NCI-H2029 (cell line): Measurements from ENCODE around the gene SCARF1.
A peak's percentile ranks its signal among the peaks of the same experiment; 100 is the strongest.

ENCODE experiments used
- DNase-seq: peaks from one replicate; lab custom pipeline; 2025; lab: John Stamatoyannopoulos, UW

The SCARF1 gene

DNA sequence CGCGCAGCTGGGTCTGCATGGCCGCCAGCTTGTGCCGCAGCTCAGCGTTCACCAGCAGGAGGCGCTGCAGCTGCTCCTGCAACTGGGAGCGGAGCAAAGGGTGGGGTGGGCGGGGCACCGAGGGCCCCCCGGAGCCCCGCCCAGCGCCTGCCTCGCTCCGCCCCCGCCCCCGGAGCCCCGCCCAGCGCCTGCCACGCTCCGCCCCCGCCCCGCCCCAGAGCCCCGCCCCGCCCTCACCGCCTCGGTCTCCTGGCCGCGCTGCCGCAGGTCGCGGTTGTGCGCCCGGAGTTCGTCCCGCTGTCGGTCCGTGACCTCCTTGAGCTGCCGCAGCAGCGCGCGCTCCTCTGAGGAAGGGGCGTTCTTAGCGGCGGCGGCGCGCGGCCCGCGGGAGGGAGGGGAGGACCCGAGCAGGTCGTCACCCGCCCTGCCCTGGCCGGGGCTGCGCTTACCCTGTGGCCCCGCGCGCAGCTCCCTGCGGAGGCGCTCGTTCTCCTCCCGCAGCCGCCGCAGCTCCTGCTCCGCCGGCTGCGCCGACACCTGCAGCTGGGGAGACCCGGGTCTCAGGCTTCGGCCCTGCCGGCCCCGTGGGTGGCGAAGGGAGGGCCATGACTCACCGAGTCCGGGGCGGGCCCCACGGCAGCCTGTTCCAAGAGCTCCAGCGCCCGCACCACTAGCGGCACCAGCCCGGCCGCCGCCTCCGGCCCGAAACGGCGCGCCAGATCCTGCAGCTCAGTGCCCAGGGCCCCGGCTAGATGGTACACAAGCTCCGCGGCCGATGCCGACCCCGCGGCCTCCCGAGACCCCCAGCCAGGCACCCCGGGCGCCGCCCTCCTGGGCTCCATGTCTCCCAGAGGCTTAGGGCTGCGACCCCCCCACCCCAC, 3.7 kb upstream of the SCARF1 start:
- DNase-seq, result peak; percentile 73

DNA sequence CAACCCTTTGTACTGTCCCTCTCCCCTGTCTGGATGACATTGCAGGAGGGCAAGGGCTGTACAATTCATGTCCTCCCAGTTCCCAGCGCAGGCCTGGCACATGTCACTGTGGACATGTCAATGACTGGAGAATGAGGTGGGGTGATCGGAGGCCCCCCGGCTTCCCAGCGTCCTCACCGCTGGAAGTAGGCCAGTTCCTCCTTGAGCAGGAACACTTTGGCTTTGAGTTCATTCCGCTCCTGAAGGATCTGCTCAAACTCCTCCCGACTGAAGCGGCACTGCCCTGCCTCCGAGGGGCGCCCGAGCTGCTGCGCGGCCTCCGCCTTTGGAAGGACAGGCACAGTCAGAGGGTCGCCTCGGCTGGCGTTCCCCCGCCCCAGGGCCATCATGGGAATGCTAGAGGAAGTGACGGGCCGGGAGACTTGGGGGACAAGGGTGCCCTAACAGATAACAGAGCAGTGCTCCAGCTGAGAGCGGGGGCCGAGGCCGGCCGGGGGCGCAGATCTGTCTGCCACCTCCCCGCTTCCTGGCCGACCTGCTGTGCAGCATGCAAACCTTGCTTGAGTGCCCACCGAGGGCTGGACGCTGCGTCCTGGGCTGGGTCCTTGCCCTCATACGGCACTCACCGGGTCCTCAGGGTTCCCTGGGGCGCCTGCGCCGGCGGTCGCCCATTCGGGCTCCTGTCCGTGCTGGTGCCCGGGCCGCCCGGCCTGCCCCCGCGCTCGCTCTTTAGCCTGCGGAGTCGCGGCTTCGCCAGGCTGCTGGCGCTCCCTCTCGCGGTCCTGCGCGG, 2.8 kb upstream of the SCARF1 start:
- DNase-seq, result no peak

DNA sequence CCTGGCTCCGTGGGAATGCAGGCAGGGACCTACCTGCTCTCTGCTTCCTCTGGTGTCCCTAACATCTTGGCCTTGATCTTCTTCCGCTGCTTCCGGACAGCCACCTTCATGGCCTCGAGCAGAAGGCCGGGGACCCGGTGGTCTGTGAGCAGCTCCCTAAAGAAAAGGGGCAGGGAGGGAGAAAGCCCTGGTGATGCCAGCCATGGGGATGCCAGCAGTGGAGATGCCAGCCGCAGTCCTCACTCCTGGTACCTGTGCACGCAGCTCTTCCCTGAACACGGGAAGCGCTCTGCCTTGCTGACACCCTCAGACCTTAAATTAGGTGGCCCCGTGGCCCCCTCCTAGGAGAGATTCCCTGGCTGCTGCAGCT, 2.3 kb upstream of the SCARF1 start:
- DNase-seq, result no peak

DNA sequence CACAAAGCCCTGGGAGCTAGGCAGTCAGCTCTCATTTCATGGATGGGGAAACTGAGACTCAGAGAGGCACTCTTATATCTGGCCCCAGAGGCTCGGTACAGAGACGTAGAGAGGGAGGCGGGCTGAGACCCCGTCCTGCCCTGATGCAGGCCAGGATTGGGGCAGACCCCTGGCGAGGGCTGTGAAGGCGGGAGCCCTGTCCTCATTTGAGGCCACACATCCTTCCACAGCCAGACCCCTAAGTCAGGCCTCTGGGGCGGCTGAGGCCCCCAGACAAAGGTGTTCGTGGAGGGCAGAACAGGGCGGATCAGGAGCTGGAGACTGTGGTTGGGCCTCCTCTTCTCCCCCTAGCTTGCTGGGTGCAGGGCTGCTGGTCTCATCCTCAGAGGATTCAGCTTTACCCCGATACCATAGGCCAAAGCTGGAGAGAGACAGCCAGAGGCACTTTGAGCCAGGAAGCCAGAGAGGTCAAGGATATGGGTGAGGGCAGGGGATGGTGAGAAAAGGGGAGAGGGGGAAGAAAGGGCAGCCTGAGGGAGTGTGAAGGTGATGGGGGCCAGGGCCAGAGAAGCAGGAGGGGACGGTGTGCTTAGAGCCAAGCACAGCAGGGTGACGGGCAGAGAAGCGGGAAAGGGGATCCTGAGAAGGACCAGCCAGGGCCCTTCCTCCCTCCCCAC, 805 bp upstream of the SCARF1 start:
- DNase-seq, result no peak

DNA sequence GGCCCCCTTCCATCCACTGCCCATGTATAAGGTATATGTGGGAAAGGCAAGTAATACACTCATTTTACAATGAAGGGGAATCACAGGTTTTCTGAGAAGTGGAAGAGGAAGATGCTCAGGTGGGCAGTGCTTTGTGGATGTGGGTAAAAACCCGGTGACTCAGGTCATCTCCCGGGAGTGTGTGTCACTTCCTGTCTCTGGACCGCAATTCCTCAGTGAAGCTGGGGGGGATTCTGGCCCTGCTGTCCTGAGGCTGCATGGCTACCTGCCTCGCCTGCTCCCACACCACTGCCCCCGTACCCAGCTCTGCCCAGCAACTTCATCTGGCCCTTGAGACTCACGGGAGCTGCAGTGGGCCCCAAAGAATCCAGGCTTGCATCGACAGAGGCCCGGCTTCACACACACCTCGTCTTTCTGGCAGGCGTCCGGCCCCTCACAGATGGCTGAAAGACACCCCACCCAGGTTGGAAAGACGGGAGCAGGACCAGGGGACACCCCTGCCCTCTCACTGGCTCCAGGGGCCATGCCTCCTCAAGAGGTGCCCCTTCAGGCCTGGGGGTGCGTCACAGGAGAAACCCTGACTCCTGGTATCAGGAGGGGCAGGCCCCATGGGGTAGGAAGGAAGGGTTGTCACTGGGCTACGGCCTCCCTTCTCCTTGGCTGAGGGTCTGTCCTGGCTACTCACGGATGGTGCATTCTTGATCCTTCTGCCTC, 882 bp downstream of the SCARF1 start:
- DNase-seq, result no peak

DNA sequence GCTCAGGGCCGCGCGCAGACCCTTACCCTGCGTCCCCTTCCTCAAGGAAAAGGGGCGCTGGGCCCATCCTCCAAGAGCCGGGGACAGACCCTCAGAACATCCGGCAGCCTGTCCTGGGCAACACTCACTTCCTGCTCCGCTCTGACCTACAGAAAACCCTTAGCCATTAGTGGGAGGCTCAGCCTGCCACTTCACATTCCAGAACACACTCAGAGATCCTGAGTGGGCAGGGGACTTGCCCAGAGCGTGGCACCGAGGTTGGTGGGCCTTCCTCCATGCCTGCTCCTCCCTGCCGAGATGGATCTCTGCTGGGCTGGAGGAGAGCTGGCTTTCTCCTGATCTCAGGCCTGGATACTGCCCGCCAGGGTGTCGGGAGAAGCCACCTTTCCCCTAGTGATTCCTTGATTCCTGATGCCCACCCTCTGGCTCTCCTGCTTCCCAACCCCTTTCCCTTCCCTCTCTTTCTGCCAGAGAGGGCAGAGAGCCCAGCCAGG, 1.5 kb downstream of the SCARF1 start:
- no peak for DNase-seq

DNA sequence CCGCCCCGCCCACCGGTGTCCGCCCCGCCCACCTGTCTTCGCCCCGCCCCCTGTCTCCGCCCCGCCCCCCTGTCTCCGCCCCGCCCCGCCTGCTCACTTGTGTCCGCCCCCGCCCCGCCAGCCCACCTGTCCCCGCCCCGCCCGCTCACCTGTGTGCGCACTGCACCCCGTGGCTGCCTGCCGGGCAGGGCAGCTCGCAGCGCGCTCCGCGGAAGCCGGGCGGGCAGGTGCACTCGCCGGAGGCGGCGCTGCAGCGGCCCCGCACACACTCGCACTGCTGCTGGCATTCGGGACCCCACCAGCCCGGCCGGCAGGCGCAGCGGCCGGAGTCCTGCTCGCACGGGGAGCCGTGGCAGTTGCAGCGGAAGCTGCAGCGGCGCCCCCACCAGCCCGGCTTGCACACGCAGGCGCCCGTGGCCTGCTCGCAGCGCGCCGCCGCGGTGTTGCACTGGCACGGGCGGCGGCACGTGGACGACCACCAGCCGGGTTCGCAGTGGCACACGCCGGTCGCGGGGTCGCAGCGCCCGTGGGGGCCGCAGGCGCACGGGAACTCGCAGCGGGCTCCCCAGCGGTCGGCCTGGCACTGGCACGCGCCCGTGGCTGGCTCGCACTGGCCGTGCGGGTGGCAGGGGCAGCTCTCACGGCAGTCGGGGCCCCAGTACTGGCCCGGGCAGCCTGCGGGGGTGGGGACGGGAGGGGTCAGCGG, 2.1 kb downstream of the SCARF1 start:
- peak; percentile 62 for DNase-seq

DNA sequence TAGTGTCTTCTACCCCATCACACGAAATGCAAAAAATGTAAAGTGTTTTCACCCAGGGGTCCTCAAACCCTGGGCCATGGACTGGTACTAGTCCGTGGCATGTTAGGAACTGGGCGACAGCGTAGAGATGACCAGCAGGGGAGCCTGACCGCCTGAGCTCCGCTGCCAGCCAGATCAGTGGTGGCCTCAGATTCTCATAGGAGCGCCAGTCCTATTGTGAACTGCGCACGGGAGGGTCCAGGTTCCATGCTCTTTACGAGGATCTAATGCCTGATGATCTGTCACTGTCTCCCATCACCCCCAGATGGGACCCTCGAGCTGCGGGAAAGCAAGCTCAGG, 4.5 kb downstream of the SCARF1 start:
- no peak for DNase-seq

DNA sequence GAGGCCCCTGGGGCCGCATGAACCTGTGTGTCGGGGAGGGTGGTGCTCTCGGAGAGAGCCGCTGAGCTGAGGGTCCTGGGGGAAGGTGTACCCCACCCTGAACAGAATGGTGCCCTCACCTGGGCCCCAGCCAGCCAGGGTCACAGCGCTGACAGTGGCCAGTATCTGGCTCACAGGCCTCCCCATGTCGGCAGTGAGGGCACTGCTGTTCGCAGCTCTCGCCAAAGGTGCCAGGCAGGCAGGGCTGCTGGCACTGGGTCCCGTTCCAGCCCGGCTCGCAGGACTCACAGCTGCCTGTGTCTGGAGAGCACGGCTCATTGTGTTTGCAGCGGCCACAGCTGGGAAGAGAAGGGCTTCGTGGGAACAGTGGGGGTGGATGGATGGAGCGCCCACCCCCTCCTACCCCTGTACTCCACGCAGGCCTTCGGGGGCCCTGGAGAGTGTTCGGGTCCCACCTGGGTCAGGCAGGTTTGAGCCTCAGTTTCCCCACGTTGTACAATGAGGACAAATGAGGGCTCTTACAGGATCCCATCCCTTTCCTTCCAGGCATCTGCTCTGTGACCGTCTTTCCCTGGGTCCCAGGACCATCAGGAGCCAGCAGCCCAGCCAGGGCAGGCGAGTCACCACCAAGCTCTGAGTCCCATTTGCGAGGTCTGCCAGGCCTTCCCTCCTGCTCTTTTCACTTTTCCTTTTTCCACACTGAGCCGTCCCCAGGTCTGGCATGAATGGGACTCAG, 5.0 kb downstream of the SCARF1 start:
- DNase-seq, result no peak

DNA sequence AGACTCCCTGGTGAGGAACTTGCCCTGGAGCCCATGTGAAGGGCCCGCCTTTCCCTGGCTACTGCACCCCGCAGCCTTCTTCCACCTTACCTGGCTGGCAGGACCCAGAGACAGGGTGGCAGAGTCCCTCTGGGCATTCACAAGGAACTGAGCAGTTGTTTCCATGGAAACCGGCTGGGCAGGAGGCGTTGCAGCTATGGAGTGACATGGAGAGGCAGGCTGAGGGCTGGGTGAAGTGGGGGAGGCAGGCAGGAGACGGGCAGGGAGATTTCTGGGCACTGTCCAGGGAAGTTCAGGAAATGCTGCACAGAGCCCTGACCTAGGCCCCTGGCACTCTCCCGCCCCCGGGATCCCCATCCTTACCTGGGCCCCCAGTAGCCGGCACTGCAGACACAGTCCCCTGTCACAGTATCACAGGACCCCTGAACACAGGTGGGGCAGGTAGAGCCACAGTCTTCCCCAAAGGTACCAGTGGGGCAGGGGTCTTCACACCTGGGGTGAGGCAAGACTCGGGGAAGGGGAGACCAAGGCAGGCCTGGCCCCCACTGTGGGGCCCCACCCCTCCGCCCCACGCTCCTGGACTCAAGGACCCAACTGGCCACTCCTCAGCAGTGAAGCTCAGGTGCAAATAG, 5.9 kb downstream of the SCARF1 start:
- peak; percentile 68 for DNase-seq

DNA sequence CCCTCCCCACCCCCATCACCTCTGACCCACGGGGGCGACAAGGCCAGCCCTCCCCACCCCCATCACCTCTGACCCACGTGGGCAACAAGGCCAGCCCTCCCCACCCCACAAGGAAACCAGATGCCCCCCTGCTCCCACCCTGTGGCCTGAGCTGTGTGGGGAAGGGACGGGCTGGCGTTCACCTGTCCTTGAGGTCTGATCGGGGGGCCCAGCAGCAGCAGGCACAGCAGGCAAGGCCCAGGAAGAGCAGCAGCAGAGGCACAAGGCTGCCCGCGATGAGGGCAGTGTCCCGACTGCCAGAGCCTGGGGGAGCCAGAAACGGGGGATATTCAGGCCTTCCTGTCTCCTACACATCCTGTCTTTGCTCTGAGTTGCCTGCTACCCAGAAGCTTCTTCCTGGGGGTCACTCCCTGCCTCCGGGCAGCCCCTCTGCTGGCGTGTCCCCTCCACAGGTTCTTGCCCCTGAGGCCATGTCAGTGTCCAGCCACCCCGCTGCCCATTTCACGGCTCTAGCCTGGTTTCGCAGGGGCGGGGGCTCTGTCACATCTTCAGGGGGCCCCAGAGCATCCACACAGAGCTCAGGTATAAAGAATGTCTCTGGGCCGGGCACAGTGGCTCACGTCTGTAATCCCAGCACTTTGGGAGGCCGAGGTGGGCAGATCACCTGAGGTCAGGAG, 6.8 kb downstream of the SCARF1 start:
- no peak for DNase-seq

DNA sequence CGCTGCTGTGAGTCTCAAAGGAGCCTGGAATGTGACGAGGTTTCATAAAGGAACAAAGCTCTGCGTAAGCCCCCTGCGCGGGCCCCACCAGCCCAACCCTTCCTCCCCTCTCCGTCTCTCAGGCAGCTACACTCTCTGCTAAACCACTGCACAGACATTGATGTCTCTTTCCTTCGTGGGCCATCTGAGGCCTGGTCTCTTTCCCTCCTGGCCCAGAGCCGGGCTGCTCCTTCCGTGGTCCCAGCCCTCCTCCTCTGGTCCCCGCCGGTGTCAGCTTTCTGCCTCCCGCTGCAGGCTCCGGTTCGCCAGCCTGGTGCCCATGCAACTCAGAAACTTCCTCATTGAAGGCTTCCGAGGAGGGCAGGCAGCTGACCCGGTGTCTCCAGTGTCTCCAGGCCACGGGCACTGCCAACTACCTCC, 7.4 kb downstream of the SCARF1 start:
- no peak for DNase-seq

DNA sequence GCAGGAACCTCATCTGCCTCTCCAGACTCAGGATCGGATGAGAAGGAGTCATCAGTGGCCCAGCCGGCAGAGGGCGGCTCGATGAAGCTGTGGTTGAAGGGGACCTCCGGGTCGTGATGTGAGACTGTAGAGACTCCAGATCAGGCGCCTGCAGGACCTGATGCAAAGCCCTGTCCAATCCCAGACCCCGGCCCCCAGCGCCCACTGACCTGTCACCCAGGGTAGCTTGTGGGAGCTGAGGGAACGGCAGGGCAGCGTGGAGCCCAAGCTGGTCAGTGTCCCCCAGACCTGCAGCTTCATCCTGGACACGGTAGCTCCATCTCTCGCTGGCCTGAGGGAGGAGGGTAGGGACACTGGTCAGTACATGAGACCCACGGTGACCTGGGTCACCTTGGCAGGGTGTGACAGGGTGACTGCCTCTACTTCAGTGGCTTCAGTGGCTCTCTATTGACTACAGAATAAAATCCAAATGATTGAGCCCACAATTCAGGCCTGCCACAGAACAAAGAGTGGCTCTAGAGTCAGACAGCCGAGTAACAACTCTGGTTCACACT, 8.7 kb downstream of the SCARF1 start:
- no peak for DNase-seq

DNA sequence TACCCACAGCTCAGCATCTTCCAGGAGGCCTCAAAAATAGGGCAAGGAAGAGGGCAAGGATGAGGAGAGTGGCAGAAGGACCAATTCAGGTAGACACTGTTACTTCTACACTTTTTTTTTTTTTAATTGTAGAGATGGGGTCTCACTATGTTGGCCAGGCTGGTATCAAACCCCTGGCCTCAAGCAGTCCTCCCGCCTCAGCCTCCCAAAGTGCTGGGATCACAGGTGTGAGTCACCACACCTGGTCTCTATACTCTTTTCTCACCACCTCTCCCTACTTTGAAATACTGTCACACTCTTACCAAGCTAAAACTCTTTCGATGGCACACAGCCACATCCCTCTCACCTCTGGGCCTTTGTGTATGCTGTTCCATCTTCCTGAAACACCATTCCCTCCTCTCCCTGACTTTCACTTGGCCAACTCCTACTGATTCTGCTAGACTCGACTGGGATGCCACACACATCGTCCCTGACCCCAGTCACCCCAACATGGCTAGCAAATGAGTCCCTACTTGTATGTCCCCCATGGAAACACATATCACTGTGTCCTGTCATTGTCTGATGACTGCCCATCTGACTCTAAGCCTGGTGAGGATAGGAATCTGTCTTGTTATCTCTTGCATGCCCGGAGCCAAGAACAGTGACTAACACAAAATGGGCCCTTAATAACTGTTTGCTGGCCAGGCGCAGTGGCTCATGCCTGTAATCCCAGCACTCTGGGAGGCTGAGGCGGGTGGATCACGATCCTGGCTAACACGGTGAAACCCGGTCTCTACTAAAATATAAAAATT, 9.7 kb downstream of the SCARF1 start:
- no peak for DNase-seq

DNA sequence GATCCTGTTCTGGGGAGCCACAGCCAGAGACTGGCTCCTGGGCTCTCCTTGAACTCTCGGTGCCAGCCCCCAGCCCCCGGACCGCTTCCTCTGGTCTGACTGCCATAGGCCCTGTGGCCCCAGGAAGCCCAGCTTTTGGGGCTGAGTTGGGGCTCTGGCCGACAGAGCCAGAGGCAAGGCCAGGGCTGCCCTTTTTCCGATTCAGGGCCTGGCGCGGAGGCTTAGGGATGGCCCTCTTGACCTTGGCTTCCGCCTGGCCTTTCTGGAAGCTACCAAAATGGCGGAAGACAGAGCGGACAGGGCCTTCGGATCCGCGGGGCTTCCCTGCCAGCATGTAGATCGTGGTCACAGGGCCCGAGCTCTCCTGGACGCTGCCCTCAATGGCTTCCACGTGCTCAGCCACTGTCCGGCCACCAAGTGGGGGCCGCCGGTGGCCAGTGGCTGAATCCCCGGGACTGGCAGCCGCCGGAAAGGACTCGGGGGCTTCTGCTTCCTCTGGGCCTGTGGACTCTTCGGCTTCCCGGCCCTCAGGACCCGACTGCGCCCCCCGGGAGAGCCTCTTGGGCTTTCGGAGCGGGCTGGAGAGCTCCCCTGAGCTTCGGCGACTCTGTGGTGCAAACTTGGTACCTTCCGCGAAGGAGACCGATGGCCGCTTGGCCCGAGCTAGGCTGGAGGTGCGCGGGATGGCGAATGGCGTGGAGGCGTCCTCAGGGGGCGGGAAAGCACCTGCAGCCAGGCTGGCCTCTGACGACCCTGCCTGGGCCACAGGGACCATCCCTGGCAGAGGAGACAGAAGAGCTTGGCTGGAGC, 10.5 kb downstream of the SCARF1 start:
- no peak for DNase-seq

DNA sequence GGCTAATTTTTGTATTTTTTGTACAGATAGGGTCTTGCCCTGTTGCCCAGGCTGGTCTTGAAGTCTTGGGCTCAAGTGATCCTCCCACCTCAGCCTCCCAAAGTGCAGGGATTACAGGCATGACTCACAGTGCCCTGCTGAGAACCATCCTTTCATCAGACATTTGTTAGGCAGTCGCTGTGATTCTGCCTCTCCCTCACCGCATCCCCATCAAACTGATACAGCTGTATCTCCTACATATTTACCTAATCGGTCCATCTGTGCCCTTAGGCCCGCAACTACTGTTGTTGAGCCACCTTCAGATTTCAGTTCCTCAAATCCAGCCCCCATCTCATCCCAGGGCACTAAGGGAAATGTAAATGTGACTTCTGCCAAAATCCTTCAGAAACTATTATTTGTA, 14.9 kb downstream of the SCARF1 start:
- DNase-seq, result no peak

DNA sequence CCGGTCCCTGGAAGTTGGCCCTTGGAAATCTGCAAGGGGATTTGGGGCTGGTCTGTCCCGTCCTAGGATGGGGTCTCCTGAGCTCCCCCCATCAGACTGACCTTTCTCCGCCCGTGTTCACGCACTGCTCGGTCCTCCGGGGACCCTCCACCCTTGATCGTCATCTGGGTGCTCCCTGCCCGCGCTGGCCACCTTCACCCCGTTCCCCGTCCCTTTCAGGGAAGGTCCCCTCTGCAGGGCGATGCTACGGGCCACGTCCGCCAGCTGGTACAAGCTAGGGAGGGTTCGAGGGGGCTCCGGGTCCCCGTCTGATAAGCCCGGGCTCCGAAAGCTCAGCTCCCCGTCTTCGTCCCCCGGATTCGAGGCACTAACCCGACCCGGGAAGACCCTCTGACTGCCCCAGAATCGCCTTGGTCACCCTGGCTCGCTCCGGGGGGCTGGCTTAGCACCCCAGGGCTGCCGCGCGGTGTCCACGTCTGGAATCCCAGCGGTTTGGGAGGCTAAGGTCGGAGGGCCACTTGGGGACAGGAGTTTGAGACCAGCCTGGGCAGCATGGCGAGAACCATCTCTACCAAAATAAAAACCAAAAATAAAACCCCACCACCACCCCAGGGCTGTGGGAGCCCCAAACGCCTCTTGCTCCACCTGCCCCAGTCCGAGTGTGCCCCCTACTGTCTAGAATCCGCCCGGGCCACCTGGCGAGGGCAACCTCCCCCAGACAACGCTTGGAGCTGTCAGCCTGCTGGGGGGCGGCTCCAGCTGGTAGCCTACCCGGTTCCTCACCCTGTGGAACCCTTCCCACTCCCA, 15.8 kb downstream of the SCARF1 start:
- no peak for DNase-seq
